GM12878 (cell line): ENCODE results near the gene CCNA2. TPM values are rescaled to one million over a fixed set of nuclear protein-coding genes. Genes with fewer than 3 reads are reported as not detected.

Experiments used
- ATAC-seq: fragments of 200-7000 bp; cut with Tn5 transposase; 3 replicates; pipeline ENCODE4 v1.9.1; 2020; ENCODE audit warnings: mild to moderate bottlenecking, moderate library complexity
- BruUV-seq: library from RNA; stranded (reverse); fragments of 400-500 nt; replicated peaks from 2 replicates; lab custom pipeline; 2021; lab: Mats Ljungman, UMichigan
- CTCF ChIA-PET: fragments of 300-600 bp; sonication (Branson Sonifier 250); formaldehyde crosslinking; extraction: SDS; loops from one replicate; lab custom pipeline; 2021; ENCODE audit warnings: inconsistent platforms; lab: Yijun Ruan, JAX
- POLR2A ChIA-PET: fragments of 350-600 bp; formaldehyde crosslinking; extraction: SDS; loops from one replicate; lab custom pipeline; 2021; ENCODE audit warnings: inconsistent platforms; lab: Charles Lee
- RAD21 ChIA-PET: fragments of 300-600 bp; sonication (Branson Sonifier 250); formaldehyde crosslinking; loops from one replicate; lab custom pipeline; 2023; ENCODE audit warnings: antibody characterized with exemption; ENCODE audit not compliant: unreplicated experiment; lab: Charles Lee
- SMC1A ChIA-PET: fragments of 300-600 bp; sonication (Branson Sonifier 250); formaldehyde crosslinking; loops from one replicate; lab custom pipeline; 2023; ENCODE audit not compliant: unreplicated experiment, uncharacterized antibody; lab: Charles Lee
- DNase-seq: peaks from one replicate; pipeline ENCODE4 v3.0.0-alpha.2; 2011; ENCODE audit warnings: low read depth, low spot score
- FAIRE-seq: peaks from 3 replicates; lab custom pipeline; 2011; peaks lifted over from hg19 to GRCh38; lab: Jason Lieb, UNC
- H2AFZ ChIP-seq: 2 replicates; pipeline ENCODE4 v1.6.0; 2011; ENCODE audit warnings: low read depth, low read length, control low read depth; ENCODE audit not compliant: control insufficient read depth
- H3K27ac ChIP-seq: 2 replicates; pipeline ENCODE4 v1.5.1; 2011; ENCODE audit warnings: control low read depth; ENCODE audit not compliant: control insufficient read depth, insufficient read depth
- H3K27me3 ChIP-seq, 2 experiments: replicated peaks in 1 of 2; 2 replicates each; pipeline versions ENCODE4 v1.6.0 to v1.6.1; 2011; ENCODE audit warnings: low read length in 1 of 2; ENCODE audit not compliant: control insufficient read depth in 2 of 2, insufficient read depth in 2 of 2
- H3K36me3 ChIP-seq, 2 experiments: 2 replicates each; pipeline ENCODE4 v1.5.1; 2011; ENCODE audit warnings: low read length in 1 of 2; ENCODE audit not compliant: control insufficient read depth in 2 of 2, insufficient read depth in 2 of 2
- H3K4me1 ChIP-seq: 2 replicates; pipeline ENCODE4 v1.6.1; 2011; ENCODE audit warnings: mild to moderate bottlenecking, low read length, moderate library complexity, mixed read lengths; ENCODE audit not compliant: control insufficient read depth, insufficient read depth
- H3K4me2 ChIP-seq: 2 replicates; pipeline ENCODE4 v1.6.0; 2011; ENCODE audit warnings: control low read depth; ENCODE audit not compliant: control insufficient read depth, insufficient read depth
- H3K4me3 ChIP-seq: fragments of 200-600 bp; sonication (generic); 2 replicates; pipeline ENCODE4 v1.5.1; 2016
- H3K79me2 ChIP-seq: 2 replicates; pipeline ENCODE4 v1.6.0; 2011; ENCODE audit warnings: low read length; ENCODE audit not compliant: control insufficient read depth, insufficient read depth
- H3K9ac ChIP-seq: 2 replicates; pipeline ENCODE4 v1.8.0; 2011; ENCODE audit warnings: low read length, control low read depth, mixed read lengths; ENCODE audit not compliant: control insufficient read depth, insufficient read depth
- H3K9me3 ChIP-seq: replicated peaks from 3 replicates; pipeline ENCODE4 v1.5.1; 2011; ENCODE audit warnings: mild to moderate bottlenecking, low read length; ENCODE audit not compliant: control insufficient read depth, insufficient read depth
- H4K20me1 ChIP-seq: 2 replicates; pipeline ENCODE4 v1.6.0; 2011; ENCODE audit not compliant: control insufficient read depth, insufficient read depth
- CBX5 ChIP-seq: sonication (generic); IDR thresholded peaks from 2 replicates; pipeline ENCODE4 v1.6.1; 2016; ENCODE audit warnings: low read depth, moderate library complexity, mild to moderate bottlenecking, inconsistent platforms
- CTCF ChIP-seq, 3 experiments: IDR thresholded peaks in 2 of 3; conservative IDR thresholded peaks in 1 of 3; 2 replicates each; pipeline ENCODE4 v1.5.1; 2011; ENCODE audit warnings: low read depth in 3 of 3, low read length in 3 of 3, mild to moderate bottlenecking in 3 of 3, control low read depth in 2 of 3, moderate library complexity in 2 of 3, inconsistent platforms in 1 of 3, mixed read lengths in 1 of 3; ENCODE audit not compliant: control insufficient read depth in 2 of 3, insufficient read depth in 1 of 3; ENCODE audit errors: extremely low read depth in 1 of 3
- ESRRA ChIP-seq: IDR thresholded peaks from 2 replicates; pipeline ENCODE4 v1.6.1; 2012; ENCODE audit warnings: mild to moderate bottlenecking, low read length, improper control_type of control experiment
- EZH2 ChIP-seq: IDR thresholded peaks from 2 replicates; pipeline ENCODE4 v1.6.1; 2012; ENCODE audit warnings: low read depth, mild to moderate bottlenecking, control low read depth, inconsistent platforms, low read length, borderline replicate concordance; ENCODE audit not compliant: control insufficient read depth
- FOXK2 ChIP-seq: fragments of 450-650 bp; IDR thresholded peaks from 2 replicates; pipeline ENCODE4 v1.6.1; 2017; ENCODE audit warnings: mild to moderate bottlenecking, moderate library complexity
- FOXM1 ChIP-seq: IDR thresholded peaks from 2 replicates; pipeline ENCODE4 v1.6.1; 2012; ENCODE audit warnings: low read depth, mild to moderate bottlenecking, inconsistent platforms, low read length, moderate library complexity
- HDAC6 ChIP-seq: fragments of 200-600 bp; sonication (generic); IDR thresholded peaks from one replicate; pipeline ENCODE4 v1.8.0; 2017; ENCODE audit warnings: antibody characterized with exemption; ENCODE audit not compliant: unreplicated experiment
- IKZF1 ChIP-seq: fragments of 450-650 bp; conservative IDR thresholded peaks from 2 replicates; pipeline ENCODE4 v1.6.1; 2017; ENCODE audit warnings: antibody characterized with exemption, mild to moderate bottlenecking
- JUNB ChIP-seq: IDR thresholded peaks from 2 replicates; pipeline ENCODE4 v1.6.1; 2016; ENCODE audit warnings: antibody characterized with exemption, mild to moderate bottlenecking
- NR2C1 ChIP-seq: fragments of 450-650 bp; IDR thresholded peaks from 2 replicates; pipeline ENCODE4 v1.6.1; 2017; ENCODE audit warnings: antibody characterized with exemption, mild to moderate bottlenecking, moderate library complexity
- NR2C2 ChIP-seq: IDR thresholded peaks from 2 replicates; pipeline ENCODE4 v1.6.1; 2011; ENCODE audit warnings: borderline replicate concordance, low read depth; ENCODE audit not compliant: control insufficient read depth, insufficient read length
- POLR2A ChIP-seq: IDR thresholded peaks from 2 replicates; pipeline ENCODE4 v1.6.1; 2011; ENCODE audit warnings: low read depth, mild to moderate bottlenecking, low read length
- RBBP5 ChIP-seq: fragments of 200-600 bp; sonication (generic); conservative IDR thresholded peaks from 2 replicates; pipeline ENCODE4 v1.6.1; 2016
- RELA ChIP-seq: fragments of 450-650 bp; IDR thresholded peaks from 2 replicates; pipeline ENCODE4 v1.8.0; 2014; ENCODE audit warnings: borderline replicate concordance; ENCODE audit not compliant: partially characterized antibody
- RFX5 ChIP-seq: IDR thresholded peaks from 2 replicates; pipeline ENCODE4 v1.6.1; 2011; ENCODE audit warnings: low read depth, low read length, improper control_type of control experiment
- SREBF1 ChIP-seq: IDR thresholded peaks from 2 replicates; pipeline ENCODE4 v1.6.1; 2012; ENCODE audit warnings: mild to moderate bottlenecking, low read length
- SRF ChIP-seq, 2 experiments: IDR thresholded peaks; 2 replicates each; pipeline ENCODE4 v1.6.1; 2011; ENCODE audit warnings: low read depth in 2 of 2, low read length in 2 of 2, mild to moderate bottlenecking in 1 of 2, moderate library complexity in 1 of 2
- TAF1 ChIP-seq: IDR thresholded peaks from 2 replicates; pipeline ENCODE4 v1.6.1; 2011; ENCODE audit warnings: mild to moderate bottlenecking, low read depth, low read length, borderline replicate concordance
- WRNIP1 ChIP-seq: IDR thresholded peaks from 2 replicates; pipeline ENCODE4 v1.6.1; 2011; ENCODE audit warnings: low read depth, low read length, improper control_type of control experiment, borderline replicate concordance
- ZNF207 ChIP-seq: fragments of 450-650 bp; IDR thresholded peaks from 2 replicates; pipeline ENCODE4 v1.6.1; 2014; ENCODE audit warnings: antibody characterized with exemption, mild to moderate bottlenecking, borderline replicate concordance
- WGBS: methylation state at CpG from one replicate; pipeline ENCODE4 v1.1.6; 2016; ENCODE audit warnings: low lambda C conversion rate; ENCODE audit not compliant: insufficient replicate concordance, insufficient coverage; ENCODE audit errors: missing lambda C conversion rate; 5-methylcytosine and 5-hydroxymethylcytosine counted together
- in situ Hi-C: fragments of 300-500 bp; cut with MboI; formaldehyde crosslinking; loops from 9 replicates; pipeline ENCODE4 v1.14.3; 2018; ENCODE audit warnings: mixed read lengths
- intact Hi-C: fragments of 100-400 bp; cut with micrococcal nuclease; formaldehyde crosslinking; loops from one replicate; pipeline ENCODE4 v1.14.2; 2022; ENCODE audit not compliant: unreplicated experiment
- polyA plus RNA-seq, 11 experiments: library from polyadenylated mRNA; depleted of rRNA in 4 of 11; unstranded in 6 of 11; stranded (reverse) in 5 of 11; fragments of >200 nt; fragmentation: Nextera tagmentation in 4 of 11; fragmentation: Illumina TruSeq in 1 of 11; extraction: Ambion mirVana in 4 of 11; extraction: Trizol in 1 of 11; gene quantifications; 1 replicate in 1 of 11; 2 replicates in 10 of 11; pipeline versions ENCODE4 v1.2.1 to v1.2.3, GENCODE V29; 2011 to 2016; ENCODE audit warnings: inconsistent platforms in 2 of 11, missing spikeins in 2 of 11, low read depth in 1 of 11
- total RNA-seq, 4 experiments: library from RNA; depleted of rRNA in 3 of 4; stranded (reverse); fragments of >200 nt in 3 of 4; fragmentation: Illumina TruSeq in 1 of 4; extraction: Trizol in 1 of 4; gene quantifications; 2 replicates each; pipeline versions ENCODE4 v1.2.1 to v1.2.3, GENCODE V29; 2013 to 2021

CCNA2 gene
- total and polyA plus RNA-seq, 10 of the 15 experiments (the other 5 are each of a cell fraction or from before 2014, with no cell fraction given): 21.8 to 153 (median 94.5) TPM

GRCh38 chr4:121846662-121847061 lies 23.0 kb upstream of the CCNA2 start:
- Histone ChIP-seq H3K27me3 (no peaks in the 10 kb centered on the region), H3K9me3 (no peaks in the 10 kb centered on the region), H3K79me2 (no peaks in the 10 kb centered on the region), H2AFZ (no peak overlapping the region), H3K4me1 (no peaks in the 10 kb centered on the region), H3K27ac (no peak overlapping the region), H3K36me3 (no peaks in the 10 kb centered on the region), H3K4me3 (no peak overlapping the region), H3K4me2 (no peak overlapping the region), H3K9ac (no peak overlapping the region), H4K20me1 (no peaks in the 10 kb centered on the region)
- BruUV-seq: no TSS peak
- CTCF ChIA-PET: no interaction called here
- WGBS: 91% methylated on average over 6 of the region's 6 CpGs
- TF ChIP-seq NR2C2 (no peak), POLR2A (no peak), EZH2 (no peak), FOXK2 (no peak), HDAC6 (no peak), FOXM1 (no peak), IKZF1 (no peak), ESRRA (no peak), CTCF (IDR thresholded peaks at IDR 0.05 in 2 of 3, conservative IDR thresholded peaks at IDR 0.05 in 1 of 3; ENCODE audit: control insufficient read depth in 2 of 3, extremely low read depth in 1 of 3, insufficient read depth in 1 of 3, low read depth in 3 of 3, low read length in 3 of 3) (no peak), RBBP5 (no peak), RELA (no peak), RFX5 (no peak), NR2C1 (no peak), CBX5 (no peak), JUNB (no peak), SRF (IDR thresholded peaks at IDR 0.05; ENCODE audit: low read depth in 2 of 2, low read length in 2 of 2) (no peak), WRNIP1 (no peak), TAF1 (no peak), ZNF207 (no peak), SREBF1 (no peak)
- in situ Hi-C loops (no loop called here), intact Hi-C loops (no loop called here)
- SMC1A ChIA-PET: interaction anchor here (0.7 kb wide), 1 partner anchor 10 kb away, joined by 4 read pairs; no protein-coding TSS in a partner anchor
- POLR2A ChIA-PET: no interaction called here
- FAIRE-seq (no peak), DNase-seq (no peak), ATAC-seq (no peak)
- RAD21 ChIA-PET: no interaction called here
